Measurements from ENCODE around the gene CAPG.

The CAPG gene

GRCh38 chr2:85411405-85411748, 1.2 kb upstream of the CAPG start:
- H3K4me1 ChIP-seq (ENCODE audit: control insufficient read depth in 5 of 5, insufficient read depth in 5 of 5, low read length in 5 of 5): peaks cover 5 to 61% (median 49%) of the 10 kb centered on the region in 5 donors
- H3K4me3 ChIP-seq (ENCODE audit: low read depth in 1 of 5, low read length in 5 of 5): no peak overlapping the region
- H3K36me3 ChIP-seq (ENCODE audit: control insufficient read depth in 5 of 5, insufficient read depth in 5 of 5, low read length in 5 of 5): no peaks in the 10 kb centered on the region
- peak overlapping the region in 1 of 5 donors; percentile 1 for H3K9ac ChIP-seq (ENCODE audit: low read length in 5 of 5)
- no peak overlapping the region for H3K27ac ChIP-seq (ENCODE audit: low read depth, low read length)
- no peaks in the 10 kb centered on the region for H3K27me3 ChIP-seq (ENCODE audit: control insufficient read depth in 5 of 5, insufficient read depth in 4 of 5, low read length in 5 of 5)
- H3K9me3 ChIP-seq (ENCODE audit: control insufficient read depth in 5 of 5, low read length in 5 of 5): no peaks in the 10 kb centered on the region

- Histone ChIP-seq H3K9me3 (ENCODE audit: control insufficient read depth in 5 of 5, low read length in 5 of 5) (no peaks in the 10 kb centered on the region), H3K9ac (ENCODE audit: low read length in 5 of 5) (peak overlapping the region in 1 of 5 donors; percentile 17), H3K27ac (ENCODE audit: low read depth, low read length) (no peak overlapping the region), H3K4me3 (ENCODE audit: low read depth in 1 of 5, low read length in 5 of 5) (no peak overlapping the region), H3K27me3 (ENCODE audit: control insufficient read depth in 5 of 5, insufficient read depth in 4 of 5, low read length in 5 of 5) (no peaks in the 10 kb centered on the region), H3K36me3 (ENCODE audit: control insufficient read depth in 5 of 5, insufficient read depth in 5 of 5, low read length in 5 of 5) (no peaks in the 10 kb centered on the region), H3K4me1 (ENCODE audit: control insufficient read depth in 5 of 5, insufficient read depth in 5 of 5, low read length in 5 of 5) (peaks cover 5 to 57% (median 51%) of the 10 kb centered on the region in 5 donors)
Observed at GRCh38 chr2:85410584-85411404, 628 bp upstream of the CAPG start.

- H3K27ac ChIP-seq (ENCODE audit: low read depth, low read length): peak overlapping the region; percentile 72
Observed at GRCh38 chr2:85405201-85406059, 4.7 kb downstream of the CAPG start.

GRCh38 chr2:85401844-85402243, 8.3 kb downstream of the CAPG start:
- H3K4me1 ChIP-seq (ENCODE audit: control insufficient read depth in 5 of 5, insufficient read depth in 5 of 5, low read length in 5 of 5): peaks cover 4 to 37% (median 24%) of the 10 kb centered on the region in 5 donors
- no peaks in the 10 kb centered on the region for H3K9me3 ChIP-seq (ENCODE audit: control insufficient read depth in 5 of 5, low read length in 5 of 5)
- H3K27me3 ChIP-seq (ENCODE audit: control insufficient read depth in 5 of 5, insufficient read depth in 4 of 5, low read length in 5 of 5): no peaks in the 10 kb centered on the region
- H3K4me3 ChIP-seq (ENCODE audit: low read depth in 1 of 5, low read length in 5 of 5): no peak overlapping the region
- no peak overlapping the region for H3K27ac ChIP-seq (ENCODE audit: low read depth, low read length)
- no peak overlapping the region for H3K9ac ChIP-seq (ENCODE audit: low read length in 5 of 5)
- H3K36me3 ChIP-seq (ENCODE audit: control insufficient read depth in 5 of 5, insufficient read depth in 5 of 5, low read length in 5 of 5): peaks cover 0 to 23% (median 11%) of the 10 kb centered on the region in 5 donors

More at GRCh38 chr2:85405201-85406059, 4.7 kb downstream of the CAPG start:
- Histone ChIP-seq H3K36me3 (ENCODE audit: control insufficient read depth in 5 of 5, insufficient read depth in 5 of 5, low read length in 5 of 5) (peaks cover 0 to 7% (median 0%) of the 10 kb centered on the region in 5 donors), H3K9ac (ENCODE audit: low read length in 5 of 5) (peak overlapping the region in 1 of 5 donors; percentile 17), H3K4me1 (ENCODE audit: control insufficient read depth in 5 of 5, insufficient read depth in 5 of 5, low read length in 5 of 5) (peaks cover 9 to 56% (median 43%) of the 10 kb centered on the region in 5 donors), H3K9me3 (ENCODE audit: control insufficient read depth in 5 of 5, low read length in 5 of 5) (no peaks in the 10 kb centered on the region), H3K4me3 (ENCODE audit: low read depth in 1 of 5, low read length in 5 of 5) (peak overlapping the region in 2 of 5 donors; percentile 12 to 15), H3K27me3 (ENCODE audit: control insufficient read depth in 5 of 5, insufficient read depth in 4 of 5, low read length in 5 of 5) (no peaks in the 10 kb centered on the region)

GRCh38 chr2:85401464-85401805, 8.7 kb downstream of the CAPG start:
- no peaks in the 10 kb centered on the region for H3K27me3 ChIP-seq (ENCODE audit: control insufficient read depth in 5 of 5, insufficient read depth in 4 of 5, low read length in 5 of 5)
- H3K36me3 ChIP-seq (ENCODE audit: control insufficient read depth in 5 of 5, insufficient read depth in 5 of 5, low read length in 5 of 5): peaks cover 0 to 23% (median 11%) of the 10 kb centered on the region in 5 donors
- no peak overlapping the region for H3K4me3 ChIP-seq (ENCODE audit: low read depth in 1 of 5, low read length in 5 of 5)
- peaks cover 4 to 41% (median 25%) of the 10 kb centered on the region in 5 donors for H3K4me1 ChIP-seq (ENCODE audit: control insufficient read depth in 5 of 5, insufficient read depth in 5 of 5, low read length in 5 of 5)
- no peak overlapping the region for H3K9ac ChIP-seq (ENCODE audit: low read length in 5 of 5)
- H3K27ac ChIP-seq (ENCODE audit: low read depth, low read length): no peak overlapping the region
- H3K9me3 ChIP-seq (ENCODE audit: control insufficient read depth in 5 of 5, low read length in 5 of 5): no peaks in the 10 kb centered on the region

- H3K36me3 ChIP-seq (ENCODE audit: control insufficient read depth in 5 of 5, insufficient read depth in 5 of 5, low read length in 5 of 5): peaks cover 0 to 23% (median 11%) of the 10 kb centered on the region in 5 donors
- no peaks in the 10 kb centered on the region for H3K27me3 ChIP-seq (ENCODE audit: control insufficient read depth in 5 of 5, insufficient read depth in 4 of 5, low read length in 5 of 5)
Observed at GRCh38 chr2:85400541-85401463, 9.4 kb downstream of the CAPG start.

GRCh38 chr2:85400023-85400422, 10.1 kb downstream of the CAPG start:
- no peak overlapping the region for H3K9ac ChIP-seq (ENCODE audit: low read length in 5 of 5)
- peaks cover 0 to 28% (median 16%) of the 10 kb centered on the region in 5 donors for H3K36me3 ChIP-seq (ENCODE audit: control insufficient read depth in 5 of 5, insufficient read depth in 5 of 5, low read length in 5 of 5)
- H3K4me3 ChIP-seq (ENCODE audit: low read depth in 1 of 5, low read length in 5 of 5): no peak overlapping the region
- H3K4me1 ChIP-seq (ENCODE audit: control insufficient read depth in 5 of 5, insufficient read depth in 5 of 5, low read length in 5 of 5): peaks cover 0 to 44% (median 22%) of the 10 kb centered on the region in 5 donors
- H3K9me3 ChIP-seq (ENCODE audit: control insufficient read depth in 5 of 5, low read length in 5 of 5): no peaks in the 10 kb centered on the region
- no peak overlapping the region for H3K27ac ChIP-seq (ENCODE audit: low read depth, low read length)
- no peaks in the 10 kb centered on the region for H3K27me3 ChIP-seq (ENCODE audit: control insufficient read depth in 5 of 5, insufficient read depth in 4 of 5, low read length in 5 of 5)

More at GRCh38 chr2:85400541-85401463, 9.4 kb downstream of the CAPG start:
- Histone ChIP-seq H3K9me3 (ENCODE audit: control insufficient read depth in 5 of 5, low read length in 5 of 5) (no peaks in the 10 kb centered on the region), H3K9ac (ENCODE audit: low read length in 5 of 5) (no peak overlapping the region), H3K4me3 (ENCODE audit: low read depth in 1 of 5, low read length in 5 of 5) (no peak overlapping the region), H3K27ac (ENCODE audit: low read depth, low read length) (no peak overlapping the region), H3K4me1 (ENCODE audit: control insufficient read depth in 5 of 5, insufficient read depth in 5 of 5, low read length in 5 of 5) (peaks cover 4 to 44% (median 26%) of the 10 kb centered on the region in 5 donors)

GRCh38 chr2:85399183-85399455, 11.0 kb downstream of the CAPG start:
- no peaks in the 10 kb centered on the region for H3K27me3 ChIP-seq (ENCODE audit: control insufficient read depth in 5 of 5, insufficient read depth in 4 of 5, low read length in 5 of 5)
- no peak overlapping the region for H3K27ac ChIP-seq (ENCODE audit: low read depth, low read length)
- H3K9ac ChIP-seq (ENCODE audit: low read length in 5 of 5): no peak overlapping the region
- H3K4me1 ChIP-seq (ENCODE audit: control insufficient read depth in 5 of 5, insufficient read depth in 5 of 5, low read length in 5 of 5): peaks cover 0 to 50% (median 30%) of the 10 kb centered on the region in 5 donors
- peaks cover 0 to 33% (median 18%) of the 10 kb centered on the region in 5 donors for H3K36me3 ChIP-seq (ENCODE audit: control insufficient read depth in 5 of 5, insufficient read depth in 5 of 5, low read length in 5 of 5)
- no peak overlapping the region for H3K4me3 ChIP-seq (ENCODE audit: low read depth in 1 of 5, low read length in 5 of 5)
- no peaks in the 10 kb centered on the region for H3K9me3 ChIP-seq (ENCODE audit: control insufficient read depth in 5 of 5, low read length in 5 of 5)

GRCh38 chr2:85398426-85399182, 11.6 kb downstream of the CAPG start:
- Histone ChIP-seq H3K27ac (ENCODE audit: low read depth, low read length) (no peak overlapping the region), H3K27me3 (ENCODE audit: control insufficient read depth in 5 of 5, insufficient read depth in 4 of 5, low read length in 5 of 5) (no peaks in the 10 kb centered on the region), H3K9ac (ENCODE audit: low read length in 5 of 5) (no peak overlapping the region), H3K36me3 (ENCODE audit: control insufficient read depth in 5 of 5, insufficient read depth in 5 of 5, low read length in 5 of 5) (peaks cover 0 to 36% (median 18%) of the 10 kb centered on the region in 5 donors), H3K4me3 (ENCODE audit: low read depth in 1 of 5, low read length in 5 of 5) (no peak overlapping the region), H3K9me3 (ENCODE audit: control insufficient read depth in 5 of 5, low read length in 5 of 5) (no peaks in the 10 kb centered on the region), H3K4me1 (ENCODE audit: control insufficient read depth in 5 of 5, insufficient read depth in 5 of 5, low read length in 5 of 5) (peaks cover 0 to 56% (median 35%) of the 10 kb centered on the region in 5 donors)

Data from subcutaneous abdominal adipose tissue (tissue), 5 donors.